ENCODE data around the gene PKP2.
"Not testable (repeated sequence)": the region's sequence is repeated elsewhere in the genome, so short reads cannot be mapped to it uniquely, and the experiment has no call there.

The PKP2 gene

GRCh38 chr12:32895688-32896431 is 717 bp downstream of the PKP2 start:
- DNase-seq (ENCODE audit: low spot score) = peak; percentile 58

DNA sequence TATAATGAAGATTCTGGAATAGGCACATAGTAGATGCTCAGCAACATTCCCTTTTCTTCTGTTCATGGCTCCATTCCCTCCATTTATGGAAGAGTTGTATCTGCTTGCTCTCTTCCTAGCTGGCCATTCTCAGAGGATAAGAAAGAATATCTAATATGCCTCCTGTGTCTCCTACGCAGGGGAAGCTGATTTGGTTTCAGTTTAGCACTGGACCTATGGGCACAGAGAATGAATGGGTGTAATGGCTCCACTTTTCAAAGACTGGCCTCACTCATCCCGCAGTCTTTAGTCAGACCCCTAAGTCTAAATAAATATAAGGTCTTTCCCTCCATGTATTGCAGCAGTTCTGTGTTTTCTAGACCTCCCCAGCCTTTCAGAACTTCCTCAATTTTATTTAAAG is 2.0 kb downstream of the PKP2 start:
- DNase-seq (ENCODE audit: low spot score) = no peak

DNA sequence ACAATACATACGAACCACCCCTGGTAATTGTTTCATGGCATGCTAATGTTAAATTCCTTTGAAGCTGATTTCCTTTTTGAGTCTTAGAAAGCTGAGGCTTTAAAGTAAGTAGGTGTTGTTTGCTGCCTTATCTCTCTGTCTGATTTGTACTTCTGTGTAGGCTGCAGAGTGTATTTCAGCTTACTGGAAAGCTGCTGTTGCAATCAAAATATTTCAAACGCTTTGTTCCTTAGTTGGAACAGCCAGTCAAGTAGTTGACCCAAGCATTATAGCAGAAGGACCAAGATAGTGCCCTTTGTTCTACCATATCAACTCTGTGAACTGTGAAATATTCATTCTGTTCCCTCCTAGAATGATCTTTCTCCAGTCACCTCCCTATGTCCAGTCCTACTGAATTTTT is 3.1 kb downstream of the PKP2 start:
- no peak for DNase-seq (ENCODE audit: low spot score)

- DNase-seq (ENCODE audit: low spot score) = no peak
Observed at GRCh38 chr12:32893043-32893442, 3.5 kb downstream of the PKP2 start.

DNA sequence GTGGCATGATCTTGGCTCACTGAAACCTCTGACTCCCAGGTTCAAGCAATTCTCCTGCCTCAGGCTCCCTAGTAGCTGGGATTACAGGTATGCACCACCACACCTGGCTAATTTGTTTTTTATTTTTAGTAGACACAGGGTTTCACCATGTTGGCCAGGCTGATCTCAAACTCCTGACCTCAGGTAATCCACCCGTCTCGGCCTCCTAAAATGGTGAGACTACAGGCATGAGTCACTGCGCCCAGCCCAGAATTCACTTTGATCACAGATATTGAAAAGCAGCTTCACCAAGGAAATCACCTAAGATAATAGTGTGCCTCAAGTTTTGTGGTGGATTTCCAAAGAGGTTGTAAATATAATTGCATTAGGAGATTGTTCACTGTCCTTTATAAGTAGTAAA is 4.2 kb downstream of the PKP2 start:
- not testable (repeated sequence) for DNase-seq (ENCODE audit: low spot score)

- DNase-seq (ENCODE audit: low spot score) = no peak
Observed at GRCh38 chr12:32891956-32892355, 4.6 kb downstream of the PKP2 start.

GRCh38 chr12:32891526-32891925 is 5.1 kb downstream of the PKP2 start:
- DNase-seq (ENCODE audit: low spot score) = no peak

GRCh38 chr12:32889011-32889760 is 7.4 kb downstream of the PKP2 start:
- DNase-seq (ENCODE audit: low spot score) = no peak

GRCh38 chr12:32887058-32887457 is 9.5 kb downstream of the PKP2 start:
- DNase-seq (ENCODE audit: low spot score) = no peak

GRCh38 chr12:32885831-32886230 is 10.7 kb downstream of the PKP2 start:
- DNase-seq (ENCODE audit: low spot score) = no peak

DNA sequence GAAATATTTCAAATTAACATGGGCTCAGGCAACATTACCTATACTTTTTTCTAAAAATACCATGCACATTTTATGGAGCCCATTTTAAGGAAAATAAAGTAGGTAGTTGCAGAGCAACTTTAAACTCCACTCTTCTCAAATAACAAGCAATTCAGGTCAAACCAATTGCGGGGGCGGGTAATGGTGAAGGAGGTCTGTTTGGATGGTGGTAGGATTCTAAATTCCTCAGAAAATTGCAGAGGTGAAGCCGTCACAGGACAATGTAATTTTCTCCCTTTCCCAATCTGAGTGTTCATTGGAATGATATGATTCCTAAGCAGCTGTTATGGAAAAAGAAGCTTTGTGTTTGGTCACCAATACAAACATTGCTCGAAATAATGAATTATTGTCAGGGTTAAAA is 11.6 kb downstream of the PKP2 start:
- DNase-seq (ENCODE audit: low spot score) = no peak

- no peak for DNase-seq (ENCODE audit: low spot score)
Observed at GRCh38 chr12:32881702-32882101, 14.9 kb downstream of the PKP2 start.

GRCh38 chr12:32881107-32881506 is 15.5 kb downstream of the PKP2 start:
- DNase-seq (ENCODE audit: low spot score) = no peak

GRCh38 chr12:32879066-32879465 is 17.5 kb downstream of the PKP2 start:
- not testable (repeated sequence) for DNase-seq (ENCODE audit: low spot score)

GRCh38 chr12:32877601-32878459 is 18.7 kb downstream of the PKP2 start:
- no peak for DNase-seq (ENCODE audit: low spot score)

GRCh38 chr12:32876004-32876403 is 20.6 kb downstream of the PKP2 start:
- no peak for DNase-seq (ENCODE audit: low spot score)

- no peak for DNase-seq (ENCODE audit: low spot score)
Observed at GRCh38 chr12:32874975-32875374, 21.6 kb downstream of the PKP2 start.

DNA sequence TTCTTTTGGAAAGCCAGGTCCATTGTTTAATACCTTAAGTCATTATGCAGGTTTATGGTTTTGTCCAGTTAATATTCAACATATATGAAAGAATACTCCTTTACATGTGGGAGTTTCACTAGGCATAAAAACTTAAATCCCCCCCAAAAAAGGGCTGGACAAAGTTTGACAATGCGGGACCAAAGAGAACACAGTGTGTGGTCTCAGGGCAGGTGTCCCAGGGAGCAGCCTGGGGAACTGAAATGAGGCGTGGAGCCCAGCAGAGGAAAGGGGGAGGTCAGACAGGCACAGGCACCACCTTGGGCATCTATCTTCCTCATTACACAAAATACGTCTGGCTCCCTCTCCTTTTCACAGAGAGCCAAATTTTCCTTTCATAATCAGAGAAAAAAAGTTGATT is 22.5 kb downstream of the PKP2 start:
- DNase-seq (ENCODE audit: low spot score) = no peak

DNA sequence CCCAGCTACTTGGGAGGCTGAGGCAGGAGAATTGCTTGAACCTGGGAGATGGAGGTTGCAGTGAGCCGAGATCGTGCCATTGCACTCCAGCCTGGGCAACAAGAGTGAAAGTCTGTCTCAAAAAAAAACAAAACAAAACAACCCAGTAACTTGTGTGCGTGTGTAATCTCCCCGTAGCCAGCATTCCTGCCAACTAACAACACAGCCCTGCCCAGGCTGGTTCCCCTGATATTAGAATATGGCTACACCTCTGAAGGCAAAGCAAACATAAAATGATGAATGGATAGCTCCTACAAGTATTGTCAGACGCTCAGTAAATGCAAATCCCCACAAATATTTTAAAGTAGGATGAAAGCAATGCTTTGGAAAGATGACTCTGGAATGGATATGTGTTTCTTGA is 24.2 kb downstream of the PKP2 start:
- DNase-seq (ENCODE audit: low spot score) = not testable (repeated sequence)

- no peak for DNase-seq (ENCODE audit: low spot score)
Observed at GRCh38 chr12:32870716-32871115, 25.9 kb downstream of the PKP2 start.

- no peak for DNase-seq (ENCODE audit: low spot score)
Observed at GRCh38 chr12:32868885-32869284, 27.7 kb downstream of the PKP2 start.

- DNase-seq (ENCODE audit: low spot score) = no peak
Observed at GRCh38 chr12:32864731-32865130, 31.8 kb downstream of the PKP2 start.

DNA sequence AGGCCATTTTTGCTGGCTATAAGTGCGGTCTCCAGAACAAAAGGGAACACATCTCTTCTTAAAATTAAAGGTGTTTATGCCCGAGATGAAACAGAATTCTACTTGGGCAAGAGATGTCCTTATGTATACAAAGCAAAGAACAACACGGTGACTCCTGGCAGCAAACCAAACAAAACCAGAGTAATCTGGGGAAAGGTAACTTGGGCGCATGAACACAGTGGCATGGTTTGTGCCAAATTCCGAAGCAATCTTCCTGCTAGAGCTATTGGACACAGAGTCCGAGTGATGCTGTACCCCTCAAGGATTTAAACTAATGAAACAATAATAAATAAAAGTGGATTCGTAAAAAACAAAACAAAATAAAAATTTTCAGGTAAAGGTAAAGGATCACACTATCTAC is 33.4 kb downstream of the PKP2 start:
- no peak for DNase-seq (ENCODE audit: low spot score)

All from ecto neural progenitor cell (in vitro differentiated cells).